Hematopoietic multipotent progenitor cell treated with erythropoietin and hydrocortisone succinate and interleukin-3 and kit ligand, for 8 days (in vitro differentiated cells): ENCODE results near the gene SRSF9.
"Not testable (repeated sequence)": the region's sequence is repeated elsewhere in the genome, so short reads cannot be mapped to it uniquely, and the experiment has no call there.

Experiments
- DNase-seq: peaks from one replicate; pipeline ENCODE4 v3.0.0-alpha.2; 2015

SRSF9 gene, protein sequence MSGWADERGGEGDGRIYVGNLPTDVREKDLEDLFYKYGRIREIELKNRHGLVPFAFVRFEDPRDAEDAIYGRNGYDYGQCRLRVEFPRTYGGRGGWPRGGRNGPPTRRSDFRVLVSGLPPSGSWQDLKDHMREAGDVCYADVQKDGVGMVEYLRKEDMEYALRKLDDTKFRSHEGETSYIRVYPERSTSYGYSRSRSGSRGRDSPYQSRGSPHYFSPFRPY

DNA sequence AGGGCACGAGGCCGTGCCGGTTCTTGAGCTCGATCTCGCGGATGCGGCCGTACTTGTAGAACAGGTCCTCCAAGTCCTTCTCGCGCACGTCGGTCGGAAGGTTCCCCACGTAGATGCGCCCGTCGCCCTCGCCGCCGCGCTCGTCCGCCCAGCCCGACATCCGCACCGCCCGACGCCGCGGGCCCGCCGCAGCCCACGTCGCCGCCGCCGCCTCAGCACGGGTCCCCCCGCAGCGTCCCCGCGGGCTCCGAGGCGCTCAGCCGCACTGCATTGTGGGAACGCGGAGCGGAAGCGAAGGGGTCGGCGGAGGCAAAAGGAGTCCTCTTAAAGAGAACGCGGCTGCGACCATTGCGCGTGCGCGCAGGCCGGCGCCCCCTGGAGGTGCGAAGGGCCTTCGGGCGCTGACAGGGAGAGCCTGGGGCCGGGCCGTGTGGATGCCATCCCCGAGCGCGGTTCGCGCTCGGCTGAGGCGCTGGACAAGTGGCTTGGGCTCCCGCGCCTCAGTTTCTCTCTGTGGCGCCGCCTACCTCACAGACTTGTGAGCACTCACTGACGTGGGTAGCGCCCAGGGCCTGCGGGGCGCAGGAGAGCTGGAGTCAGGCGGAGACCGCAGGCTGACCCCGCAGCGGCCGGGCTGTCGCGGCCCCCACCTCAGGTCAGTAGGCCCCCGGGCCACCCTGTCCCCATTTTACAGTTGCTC, at the start of gene SRSF9:
Gene SRSF9, minus strand, starts transcription at position 299 of the 700 bp plus-strand sequence. Its CDS starts 139 bp downstream, at position 160.
- DNase-seq: peak; percentile 97

DNA sequence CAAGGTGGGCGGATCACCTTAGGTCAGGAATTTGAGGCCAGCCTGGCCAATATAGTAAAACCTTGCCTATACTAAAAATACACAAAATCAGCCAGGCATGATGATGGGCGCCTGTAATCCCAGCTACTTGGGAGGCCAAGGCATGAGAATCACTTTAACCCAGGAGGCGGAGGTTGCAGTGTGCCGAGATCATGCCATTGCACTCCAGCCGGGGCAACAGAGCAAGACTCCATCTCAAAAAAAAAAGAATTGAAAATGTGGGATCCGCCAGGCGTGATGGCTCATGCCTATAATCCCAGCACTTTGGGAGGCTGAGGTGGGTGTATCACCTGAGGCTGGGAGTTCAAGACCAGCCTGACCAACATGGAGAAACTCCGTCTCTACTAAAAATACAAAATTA, 49.8 kb upstream of the SRSF9 start:
- not testable (repeated sequence) for DNase-seq

DNA sequence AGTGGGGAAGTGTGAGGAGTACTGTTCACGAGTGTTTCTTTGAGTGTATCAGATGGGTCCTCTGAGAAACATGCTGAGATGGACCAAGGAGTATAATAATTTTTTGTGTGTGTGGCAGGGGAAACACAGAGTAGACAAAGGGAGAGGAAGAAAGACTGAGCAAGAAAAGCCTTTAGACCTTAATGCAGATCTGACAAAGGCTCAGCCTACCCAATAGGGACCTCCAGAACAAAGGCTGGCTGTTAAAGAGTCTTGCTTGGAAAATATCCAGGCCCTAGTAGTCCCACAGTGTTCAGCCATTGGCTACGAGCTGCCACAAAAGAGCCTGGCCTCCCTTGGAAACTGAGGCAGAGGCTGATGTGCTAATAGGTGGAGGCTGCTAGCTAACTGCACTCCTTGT, 45.9 kb upstream of the SRSF9 start:
- no peak for DNase-seq

GRCh38 chr12:120514002-120514401, 44.5 kb upstream of the SRSF9 start:
- DNase-seq: no peak

DNA sequence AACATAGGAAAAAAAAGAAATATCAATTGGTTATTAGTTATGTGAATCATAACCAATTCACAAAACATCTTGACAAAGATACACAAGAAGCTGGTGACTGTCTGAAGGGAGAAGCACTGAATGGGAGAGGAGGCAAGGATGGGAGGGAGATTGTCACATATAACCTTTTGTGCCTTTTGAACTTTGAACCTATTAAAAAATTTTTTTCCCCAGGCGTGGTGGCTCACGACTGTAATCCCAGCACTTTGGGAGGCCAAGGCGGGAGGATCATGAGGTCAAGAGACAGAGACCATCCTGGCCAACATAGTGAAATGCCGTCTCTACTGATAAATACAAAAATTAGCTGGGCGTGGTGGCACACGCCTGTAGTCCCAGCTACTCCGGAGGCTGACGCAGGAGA, 39.0 kb upstream of the SRSF9 start:
- DNase-seq: no peak

GRCh38 chr12:120504587-120504986, 35.0 kb upstream of the SRSF9 start:
- DNase-seq: no peak

GRCh38 chr12:120500581-120500980, 31.0 kb upstream of the SRSF9 start:
- no peak for DNase-seq

DNA sequence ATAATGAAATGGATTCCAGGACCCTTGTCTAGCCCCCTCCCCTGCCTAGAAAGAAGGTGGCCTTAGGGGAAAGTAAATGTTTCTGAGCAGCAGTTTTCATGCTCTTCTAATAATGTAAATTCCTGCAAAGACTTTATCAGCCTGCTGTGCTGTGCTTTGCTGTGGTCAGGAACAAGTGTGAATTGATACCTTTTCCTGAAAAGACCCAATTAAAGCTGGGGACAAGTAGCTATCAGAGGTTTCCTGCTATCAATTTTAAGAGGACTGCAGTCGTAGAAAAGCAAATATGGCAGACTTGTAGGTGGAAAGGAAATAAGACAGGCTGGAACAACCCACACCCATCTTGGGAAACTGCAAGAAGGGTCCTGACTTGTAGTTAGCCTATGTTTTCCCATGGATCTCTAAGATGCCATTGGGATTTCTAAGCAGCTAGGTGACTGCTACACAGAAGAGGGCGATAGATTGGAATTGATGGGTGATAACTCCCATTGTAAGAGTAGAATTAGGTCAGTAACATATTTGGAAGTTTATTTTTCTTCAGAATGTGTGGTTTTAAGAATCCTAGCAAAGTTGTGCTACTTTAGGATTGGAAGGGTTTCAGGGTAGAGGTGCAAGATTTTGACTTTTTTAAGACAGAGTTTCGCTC, 29.4 kb upstream of the SRSF9 start:
- DNase-seq: no peak

- DNase-seq: no peak
Measured at GRCh38 chr12:120497524-120498150, 28.1 kb upstream of the SRSF9 start.

- DNase-seq: peak; percentile 72
Measured at GRCh38 chr12:120496413-120497340, 27.1 kb upstream of the SRSF9 start.

- peak; percentile 97 for DNase-seq
Measured at GRCh38 chr12:120495731-120496412, 26.3 kb upstream of the SRSF9 start, which contains the start of gene DYNLL1. TSS of gene DYNLL1 (plus strand) at chr12:120496113. CDS start at chr12:120496422, 309 bp downstream.

DNA sequence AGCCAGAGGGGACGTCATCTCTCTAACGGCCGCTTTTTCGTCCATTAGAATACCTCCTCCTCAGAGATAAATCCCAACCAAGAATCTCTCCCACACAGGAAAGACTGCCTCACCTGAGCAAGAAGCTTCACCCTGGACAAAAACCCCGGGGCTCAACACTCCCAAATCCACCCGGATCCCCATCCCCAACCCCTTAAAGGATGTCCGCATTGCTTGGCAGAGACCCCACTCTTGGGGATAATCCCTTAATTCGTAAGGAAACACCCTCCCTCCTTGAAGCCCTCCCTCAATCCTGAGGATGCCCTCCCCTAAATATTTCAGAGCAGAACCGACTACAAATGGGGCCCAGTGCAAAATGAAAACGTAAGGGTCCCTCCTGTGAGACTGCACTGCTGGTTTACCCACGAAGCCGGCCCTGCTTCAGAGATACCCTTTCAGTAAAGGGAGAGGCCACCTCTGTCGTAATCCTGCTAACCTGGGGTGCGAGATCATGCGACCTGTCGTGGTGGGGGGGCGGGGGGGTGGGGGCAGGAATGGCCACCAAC, 25.7 kb upstream of the SRSF9 start:
- no peak for DNase-seq

DNA sequence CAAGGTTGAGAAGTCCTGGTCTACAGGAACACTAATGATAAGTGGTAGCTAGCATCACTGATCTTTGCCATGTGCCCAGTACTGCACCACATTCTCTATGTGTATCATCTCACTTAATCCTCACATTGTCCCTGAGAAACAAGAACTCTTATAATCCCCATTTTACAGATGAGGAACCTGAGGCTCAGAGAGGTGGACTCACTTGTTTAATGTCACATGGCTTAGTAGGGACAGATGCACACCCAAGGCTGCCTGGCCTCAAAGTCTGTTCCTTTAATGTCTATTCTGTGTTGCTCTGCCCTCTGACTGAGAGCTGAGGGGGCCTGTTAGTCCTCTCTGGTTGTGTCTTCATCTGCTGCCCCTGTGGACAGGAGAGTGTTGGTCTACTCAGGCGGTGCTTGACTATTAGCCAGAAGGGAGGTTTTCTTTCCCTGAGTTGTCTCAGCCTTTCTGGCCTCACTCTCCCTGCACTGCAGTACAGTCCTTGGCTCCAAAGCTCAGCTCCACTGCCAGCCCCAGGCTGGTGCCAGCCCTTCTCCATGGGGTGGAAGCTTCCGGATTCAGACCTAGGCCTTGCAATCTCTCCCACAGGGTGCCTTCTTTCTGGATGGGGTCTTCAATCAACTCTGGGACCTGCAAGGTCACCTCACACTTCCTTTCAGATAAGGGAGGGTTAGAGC, 21.4 kb upstream of the SRSF9 start:
- DNase-seq: no peak

DNA sequence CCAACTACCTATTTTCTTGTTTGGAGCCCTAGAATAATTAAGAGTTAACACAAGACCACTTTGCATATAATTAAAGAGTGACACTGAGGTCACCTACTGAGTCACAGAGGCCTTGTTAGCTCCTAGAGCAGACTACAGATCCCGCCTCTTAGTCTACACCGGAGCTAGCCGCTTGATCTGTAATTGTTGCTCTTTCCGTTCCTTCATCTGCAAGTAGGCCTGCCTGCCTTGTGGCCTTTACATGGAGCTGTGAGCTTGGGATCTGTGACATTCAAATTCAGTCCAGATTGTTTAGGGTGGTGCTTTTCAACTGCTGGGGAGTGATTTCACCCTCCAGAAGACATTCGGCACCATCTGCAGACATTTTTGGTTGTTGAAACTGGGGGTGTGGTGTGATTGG, 20.8 kb upstream of the SRSF9 start:
- DNase-seq: no peak

GRCh38 chr12:120489018-120489417, 19.5 kb upstream of the SRSF9 start:
- no peak for DNase-seq

DNA sequence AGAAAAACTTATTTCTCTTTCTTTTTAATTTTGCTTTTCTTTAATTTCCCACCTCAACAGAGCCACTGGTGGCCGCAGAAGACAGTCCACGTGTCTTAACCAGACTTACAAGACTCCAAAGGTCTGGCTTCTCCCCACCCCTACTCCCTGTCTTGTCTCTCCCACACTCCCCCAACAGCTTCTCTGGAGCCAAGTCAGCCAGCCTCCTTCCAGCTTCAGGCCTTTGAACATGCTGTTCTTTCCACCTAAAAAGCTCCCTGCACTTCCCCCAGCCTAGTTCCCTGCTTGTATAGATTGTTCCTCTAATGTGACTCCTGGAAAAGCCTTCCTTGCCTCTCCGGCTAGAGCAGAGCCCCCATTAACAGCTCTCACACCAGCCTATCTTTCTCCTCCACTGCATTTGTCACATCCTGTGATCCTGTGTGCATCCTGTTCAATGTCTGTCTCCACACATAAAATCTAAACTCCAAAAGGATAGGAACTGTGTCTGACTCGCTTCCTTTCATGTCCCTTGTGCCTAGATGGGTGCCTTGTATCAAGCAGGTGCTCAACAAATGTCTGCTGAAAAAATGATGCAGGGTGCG, 18.6 kb upstream of the SRSF9 start:
- no peak for DNase-seq

GRCh38 chr12:120487552-120487951, 18.0 kb upstream of the SRSF9 start:
- peak; percentile 80 for DNase-seq

GRCh38 chr12:120485961-120486881, 16.7 kb upstream of the SRSF9 start:
- no peak for DNase-seq

- no peak for DNase-seq
Measured at GRCh38 chr12:120483621-120484020, 14.1 kb upstream of the SRSF9 start.
